ENCODE measurements around the gene NOXRED1.
A peak's percentile ranks its signal among the peaks of the same experiment; 100 is the strongest.

Gene NOXRED1

GRCh38 chr14:77378701-77379100, 44.6 kb downstream of the NOXRED1 start:
- Histone ChIP-seq H3K27ac (no peak overlapping the region), H3K4me3 (no peak overlapping the region)
- TF ChIP-seq, protein P1, sequence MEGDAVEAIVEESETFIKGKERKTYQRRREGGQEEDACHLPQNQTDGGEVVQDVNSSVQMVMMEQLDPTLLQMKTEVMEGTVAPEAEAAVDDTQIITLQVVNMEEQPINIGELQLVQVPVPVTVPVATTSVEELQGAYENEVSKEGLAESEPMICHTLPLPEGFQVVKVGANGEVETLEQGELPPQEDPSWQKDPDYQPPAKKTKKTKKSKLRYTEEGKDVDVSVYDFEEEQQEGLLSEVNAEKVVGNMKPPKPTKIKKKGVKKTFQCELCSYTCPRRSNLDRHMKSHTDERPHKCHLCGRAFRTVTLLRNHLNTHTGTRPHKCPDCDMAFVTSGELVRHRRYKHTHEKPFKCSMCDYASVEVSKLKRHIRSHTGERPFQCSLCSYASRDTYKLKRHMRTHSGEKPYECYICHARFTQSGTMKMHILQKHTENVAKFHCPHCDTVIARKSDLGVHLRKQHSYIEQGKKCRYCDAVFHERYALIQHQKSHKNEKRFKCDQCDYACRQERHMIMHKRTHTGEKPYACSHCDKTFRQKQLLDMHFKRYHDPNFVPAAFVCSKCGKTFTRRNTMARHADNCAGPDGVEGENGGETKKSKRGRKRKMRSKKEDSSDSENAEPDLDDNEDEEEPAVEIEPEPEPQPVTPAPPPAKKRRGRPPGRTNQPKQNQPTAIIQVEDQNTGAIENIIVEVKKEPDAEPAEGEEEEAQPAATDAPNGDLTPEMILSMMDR (IDR thresholded peaks at IDR 0.05): no peak
- no peak for DNase-seq (ENCODE audit: low spot score)

GRCh38 chr14:77377502-77377844, 45.9 kb downstream of the NOXRED1 start:
- no peak overlapping the region for H3K27ac ChIP-seq
- DNase-seq (ENCODE audit: low spot score): no peak
- H3K4me3 ChIP-seq: peak overlapping the region; percentile 83
- TF ChIP-seq, protein P1 (IDR thresholded peaks at IDR 0.05): no peak

GRCh38 chr14:77376771-77377501, 46.4 kb downstream of the NOXRED1 start, which contains the start of the genes SAMD15 and TMED8:
TSS of gene SAMD15 (plus strand) at chr14:77377379. CDS start at chr14:77377419, 40 bp downstream.
TSS of gene TMED8 (minus strand) at chr14:77377094. CDS start at chr14:77377053, 41 bp downstream.
- TF ChIP-seq, protein P1 (IDR thresholded peaks at IDR 0.05): no peak
- peak within 1 kb of the TSS; percentile 31 to 86 for H3K27ac ChIP-seq
- H3K4me3 ChIP-seq: peak within 1 kb of the TSS; percentile 83
- DNase-seq (ENCODE audit: low spot score): peak; percentile 84

- TF ChIP-seq, protein P1 (IDR thresholded peaks at IDR 0.05): no peak
- H3K27ac ChIP-seq: peak overlapping the region; percentile 31 to 86
- H3K4me3 ChIP-seq: peak overlapping the region; percentile 83
- DNase-seq (ENCODE audit: low spot score): no peak
Observed at GRCh38 chr14:77375973-77376770, 47.2 kb downstream of the NOXRED1 start.

GRCh38 chr14:77375164-77375950, 48.0 kb downstream of the NOXRED1 start:
- no peak overlapping the region for H3K27ac ChIP-seq
- DNase-seq (ENCODE audit: low spot score): no peak
- peak overlapping the region; percentile 83 for H3K4me3 ChIP-seq

DNA sequence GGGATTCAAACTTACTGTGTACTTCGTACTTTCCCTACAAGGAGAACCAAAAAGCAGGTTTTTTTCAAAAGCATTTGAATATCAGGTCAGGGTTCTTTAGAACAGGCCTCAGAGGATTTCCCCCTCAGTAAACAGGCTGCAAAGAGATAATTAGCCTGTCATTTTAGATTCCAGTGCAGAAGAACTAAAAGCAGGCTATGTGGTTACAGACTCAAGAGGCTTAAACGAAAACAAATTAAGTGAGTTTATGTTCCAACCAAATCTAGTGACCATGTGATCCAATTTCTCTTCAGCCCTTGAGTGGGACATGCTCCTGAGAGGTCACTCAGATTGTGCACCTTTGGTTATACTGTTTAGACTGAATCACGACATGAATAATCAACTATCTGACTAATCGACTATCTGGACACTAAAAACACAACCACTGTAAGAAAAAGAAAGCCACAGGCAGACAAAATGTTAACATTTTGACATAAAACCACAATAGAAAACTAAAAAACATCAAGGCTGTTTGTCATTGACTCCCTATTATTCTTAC, 51.0 kb downstream of the NOXRED1 start:
- TF ChIP-seq, protein P1 (IDR thresholded peaks at IDR 0.05): no peak
- no peak overlapping the region for H3K4me3 ChIP-seq
- no peak for DNase-seq (ENCODE audit: low spot score)
- no peak overlapping the region for H3K27ac ChIP-seq

More at GRCh38 chr14:77375164-77375950, 48.0 kb downstream of the NOXRED1 start:
- TF ChIP-seq, protein P1 (IDR thresholded peaks at IDR 0.05): no peak
